Heart right ventricle (tissue), 16 donors: ENCODE data around the gene SLC25A21. TPM values are rescaled to one million over a fixed set of nuclear protein-coding genes. Genes with fewer than 3 reads are reported as not detected.

ENCODE experiments used
- ATAC-seq, 8 donors: fragments of 200-7000 bp; cut with Tn5 transposase; one replicate each; pipeline ENCODE4 v1.9.1; 2020; ENCODE audit warnings: mild to moderate bottlenecking in 8 of 8, moderate library complexity in 8 of 8, moderate number of reproducible peaks in 1 of 8
- DNase-seq, 2 donors: peaks; one replicate each; pipeline ENCODE4 v3.0.0-alpha.2; 2020
- H3K27ac ChIP-seq, 10 donors: fragments of 200-600 bp; sonication (generic) in 2 of 10; one replicate each; pipeline versions ENCODE4 v1.5.0 to v1.8.0; 2020 to 2022; ENCODE audit warnings: mild to moderate bottlenecking in 3 of 10
- H3K27me3 ChIP-seq, 7 donors: fragments of 200-600 bp; one replicate each; pipeline ENCODE4 v1.8.0; 2021 to 2022; ENCODE audit warnings: mild to moderate bottlenecking in 2 of 7
- H3K36me3 ChIP-seq, 9 donors: fragments of 200-600 bp; sonication (generic) in 1 of 9; one replicate each; pipeline versions ENCODE4 v1.5.0 to v1.8.0; 2020 to 2022; ENCODE audit warnings: mild to moderate bottlenecking in 2 of 9
- H3K4me1 ChIP-seq, 9 donors: fragments of 200-600 bp; sonication (generic) in 1 of 9; one replicate each; pipeline versions ENCODE4 v1.5.0 to v1.8.0; 2020 to 2022; ENCODE audit warnings: mild to moderate bottlenecking in 4 of 9
- H3K4me3 ChIP-seq, 10 donors: fragments of 200-600 bp; sonication (generic) in 2 of 10; one replicate each; pipeline versions ENCODE4 v1.5.0 to v1.8.0; 2020 to 2022; ENCODE audit warnings: mild to moderate bottlenecking in 7 of 10, moderate library complexity in 2 of 10
- H3K9me3 ChIP-seq, 11 donors: fragments of 200-600 bp in 10 of 11; sonication (generic) in 2 of 11; one replicate each; pipeline versions ENCODE4 v1.5.0 to v1.8.0; 2013 to 2022; ENCODE audit warnings: mild to moderate bottlenecking in 2 of 11, control low read depth in 1 of 11, moderate library complexity in 1 of 11
- WGBS, 2 donors: extraction: QIAGEN DNeasy Blood & Tissue Kit; methylation state at CpG; one replicate each; pipeline ENCODE4 v1.1.7; 2013; ENCODE audit warnings: inconsistent platforms in 1 of 2; 5-methylcytosine and 5-hydroxymethylcytosine counted together
- intact Hi-C, 10 donors: fragments of 100-400 bp; cut with DNase I; formaldehyde crosslinking; loops; one replicate each; pipeline versions ENCODE4 v1.11.1 to v1.14.2; 2022
- polyA plus RNA-seq, 2 donors: library from polyadenylated mRNA; stranded (reverse); fragments of 200-250 nt; gene quantifications; one replicate each; pipeline ENCODE4 v1.2.3, GENCODE V29; 2013
- total RNA-seq, 10 donors: library from RNA; stranded (reverse); fragmentation: NEBNext Ultra II Directional in 3 of 10; extraction: Animal tissue kit (Norgen Biotek cat#: 25700) in 3 of 10; gene quantifications; one replicate each; pipeline versions ENCODE4 v1.2.1 to v1.2.4, GENCODE V29; 2021 to 2023
- TF ChIP-seq, protein P1 (sequence below), 9 donors: fragments of 200-600 bp; sonication (generic) in 2 of 9; IDR thresholded peaks; one replicate each; pipeline versions ENCODE4 v1.5.0 to v1.8.0; 2021 to 2022; ENCODE audit warnings: antibody characterized with exemption in 9 of 9, mild to moderate bottlenecking in 5 of 9, moderate library complexity in 1 of 9
- donor health status: Arrhythmogenic right ventricular cardiomyopathy.
- donor health status: ischemic (EF 13 %, LVEDD 7.1; RV severe dilation, severe dysfunction).
- donor health status: healthy with polysubstance abuse.
- donor health status: DM: no; HTN: yes; CAD: no.
- donor health status: DM: no; HTN: no; CAD: no.
- donor health status: ischemic (EF 25% LVEDD 6.9; RV normal size, moderate dysfunction).
- donor health status: ischemic (EF 25% LVEDD 5.7; RV mildly dilated, moderate dysfunction).
- donor health status: healthy.
- donor health status: DM: yes; HTN: yes; CAD: no.
- donor health status: Ischemic cardiomyopathy.
- donor health status: ischemic (EF 35%, LVEDD 5.7; RV mildly dilated, moderate dysfunction).
- donor health status: nonischemic (EF 11% LVEDD 7.7; RV severe dilation, severe dysfunction).
- donor health status: DM: yes; HTN: yes; CAD: no.
- donor health status: PGD.
- donor health status: ischemic (EF 29% LVEDD 5.4; RV normal size, mild dysfunction).
- donor health status: nonischemic (EF 23%, LVEDD 6.1; RV moderate dilation, normal function).

The SLC25A21 gene
- total and polyA plus RNA-seq, 12 donors: 0.08 to 1.3 (median 0.34) TPM

DNA sequence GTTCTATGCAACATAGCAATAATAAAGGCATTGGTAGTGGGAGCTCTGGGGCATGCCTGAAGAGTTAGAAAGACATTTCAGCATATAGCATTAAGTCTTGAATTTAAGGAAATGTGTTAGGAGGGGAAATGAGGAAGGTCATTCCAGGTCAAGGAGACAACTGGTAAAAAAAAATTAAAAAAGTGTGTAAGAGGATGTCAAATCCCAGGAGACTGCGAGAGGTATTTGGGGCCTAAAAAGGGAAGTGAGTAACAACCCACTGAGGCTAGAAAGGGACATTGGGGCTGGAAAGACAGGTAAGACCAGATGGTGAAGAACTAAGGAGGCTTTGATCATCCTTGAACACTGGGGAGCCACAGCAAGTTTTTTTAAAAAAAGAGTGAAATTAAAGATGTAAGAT, 152.9 kb downstream of the SLC25A21 start:
- H3K36me3 ChIP-seq: no peaks in the 10 kb centered on the region
- WGBS, 2 donors: 54 to 56% methylated on average over 1 of the region's 1 CpG
- no peaks in the 10 kb centered on the region for H3K27me3 ChIP-seq
- intact Hi-C loops: no loop called here
- DNase-seq: no peak
- ATAC-seq: no peak
- TF ChIP-seq, protein P1, sequence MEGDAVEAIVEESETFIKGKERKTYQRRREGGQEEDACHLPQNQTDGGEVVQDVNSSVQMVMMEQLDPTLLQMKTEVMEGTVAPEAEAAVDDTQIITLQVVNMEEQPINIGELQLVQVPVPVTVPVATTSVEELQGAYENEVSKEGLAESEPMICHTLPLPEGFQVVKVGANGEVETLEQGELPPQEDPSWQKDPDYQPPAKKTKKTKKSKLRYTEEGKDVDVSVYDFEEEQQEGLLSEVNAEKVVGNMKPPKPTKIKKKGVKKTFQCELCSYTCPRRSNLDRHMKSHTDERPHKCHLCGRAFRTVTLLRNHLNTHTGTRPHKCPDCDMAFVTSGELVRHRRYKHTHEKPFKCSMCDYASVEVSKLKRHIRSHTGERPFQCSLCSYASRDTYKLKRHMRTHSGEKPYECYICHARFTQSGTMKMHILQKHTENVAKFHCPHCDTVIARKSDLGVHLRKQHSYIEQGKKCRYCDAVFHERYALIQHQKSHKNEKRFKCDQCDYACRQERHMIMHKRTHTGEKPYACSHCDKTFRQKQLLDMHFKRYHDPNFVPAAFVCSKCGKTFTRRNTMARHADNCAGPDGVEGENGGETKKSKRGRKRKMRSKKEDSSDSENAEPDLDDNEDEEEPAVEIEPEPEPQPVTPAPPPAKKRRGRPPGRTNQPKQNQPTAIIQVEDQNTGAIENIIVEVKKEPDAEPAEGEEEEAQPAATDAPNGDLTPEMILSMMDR (IDR thresholded peaks at IDR 0.05): no peak
- no peak overlapping the region for H3K27ac ChIP-seq
- peaks cover 0 to 6% (median 0%) of the 10 kb centered on the region in 11 donors for H3K9me3 ChIP-seq
- peaks cover 0 to 6% (median 0%) of the 10 kb centered on the region in 9 donors for H3K4me1 ChIP-seq
- H3K4me3 ChIP-seq: no peak overlapping the region

DNA sequence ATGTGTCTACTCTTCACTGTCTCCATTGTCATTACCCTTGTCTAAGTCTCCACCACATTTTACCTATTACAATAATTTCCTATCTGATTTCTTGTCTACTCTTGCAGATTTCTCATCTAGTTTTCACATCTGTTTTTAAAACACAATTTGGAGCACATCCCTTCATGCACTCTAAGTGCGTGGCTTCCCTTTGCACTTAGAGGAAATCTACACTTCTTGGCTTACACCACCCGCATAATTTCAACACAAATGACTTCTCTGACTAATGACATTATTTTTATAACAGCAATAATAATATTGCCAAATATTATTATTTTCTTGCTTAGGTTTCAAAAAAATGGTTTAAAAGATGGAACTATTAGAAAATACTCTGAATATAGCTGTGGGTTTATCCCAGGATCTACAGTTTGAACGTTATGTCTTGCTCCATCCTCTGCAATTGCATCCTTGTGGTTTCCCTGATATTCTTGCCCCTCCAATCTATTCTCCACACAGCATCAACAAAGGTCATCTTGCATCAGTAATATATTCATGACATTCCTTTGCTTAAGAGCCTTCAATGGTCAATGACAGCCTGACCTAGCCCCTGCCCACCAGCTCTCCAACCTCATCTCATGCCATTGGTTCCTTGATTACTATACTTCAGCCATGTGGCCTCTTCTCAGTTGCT, 153.7 kb downstream of the SLC25A21 start:
- no peaks in the 10 kb centered on the region for H3K36me3 ChIP-seq
- ATAC-seq (no peak), DNase-seq (no peak)
- H3K4me3 ChIP-seq: no peak overlapping the region
- WGBS, 2 donors: 63 to 71% methylated on average over 3 of the region's 3 CpGs
- TF ChIP-seq, protein P1 (IDR thresholded peaks at IDR 0.05): no peak
- no peaks in the 10 kb centered on the region for H3K27me3 ChIP-seq
- H3K4me1 ChIP-seq: peaks cover 0 to 6% (median 0%) of the 10 kb centered on the region in 9 donors
- H3K27ac ChIP-seq: no peak overlapping the region
- peaks cover 0 to 6% (median 0%) of the 10 kb centered on the region in 11 donors for H3K9me3 ChIP-seq
- intact Hi-C loops: no loop called here

DNA sequence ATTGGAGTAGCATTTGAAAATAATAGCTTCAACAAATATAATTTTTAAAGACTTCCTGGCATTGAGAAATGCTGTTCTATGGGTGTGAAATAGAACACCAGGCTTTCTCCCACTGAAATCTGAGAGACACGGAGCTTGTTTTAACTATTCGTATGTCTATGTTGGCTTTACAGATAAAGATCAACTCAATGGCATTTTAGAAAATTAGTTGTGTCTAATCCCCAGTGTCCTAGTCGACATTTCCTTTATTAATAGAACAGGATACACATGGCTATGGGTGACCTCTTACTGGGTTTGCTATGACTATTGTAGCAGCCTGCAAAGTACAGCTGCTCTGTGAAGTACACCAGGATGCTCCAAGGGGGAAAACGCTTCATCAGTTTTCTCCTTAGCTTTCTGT, 159.3 kb downstream of the SLC25A21 start:
- Histone ChIP-seq H3K27me3 (no peaks in the 10 kb centered on the region), H3K27ac (no peak overlapping the region), H3K9me3 (peaks cover 0 to 6% (median 0%) of the 10 kb centered on the region in 11 donors), H3K4me3 (no peak overlapping the region), H3K36me3 (no peaks in the 10 kb centered on the region), H3K4me1 (no peaks in the 10 kb centered on the region)
- ATAC-seq (no peak), DNase-seq (no peak)
- intact Hi-C loops: no loop called here
- TF ChIP-seq, protein P1 (IDR thresholded peaks at IDR 0.05): no peak
- 33 to 38% methylated on average over 4 of the region's 4 CpGs for WGBS, 2 donors

DNA sequence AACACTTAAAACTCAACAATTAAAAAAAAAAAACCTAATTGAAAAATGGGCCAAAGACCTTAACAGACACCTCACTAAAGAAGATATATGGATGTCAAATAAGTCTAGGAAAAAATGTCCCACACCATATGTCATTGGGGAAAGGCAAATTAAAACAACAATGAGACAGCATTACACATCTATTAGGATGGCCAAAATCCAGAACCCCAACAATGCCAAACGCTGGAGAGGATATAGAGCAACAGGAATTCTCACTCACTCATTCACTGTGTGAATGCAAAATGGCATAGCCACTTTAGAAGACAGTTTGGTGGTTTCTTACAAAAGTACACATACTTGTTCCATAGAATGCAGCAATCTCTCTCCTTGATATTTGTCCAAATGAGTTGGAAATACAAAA, 173.7 kb downstream of the SLC25A21 start:
- Histone ChIP-seq H3K9me3 (no peaks in the 10 kb centered on the region), H3K27me3 (no peaks in the 10 kb centered on the region), H3K36me3 (no peaks in the 10 kb centered on the region), H3K27ac (no peak overlapping the region), H3K4me1 (no peaks in the 10 kb centered on the region), H3K4me3 (no peak overlapping the region)
- ATAC-seq (no peak), DNase-seq (no peak)
- intact Hi-C loops: no loop called here
- WGBS, 2 donors: 58 to 65% methylated on average over 1 of the region's 1 CpG
- TF ChIP-seq, protein P1 (IDR thresholded peaks at IDR 0.05): no peak
